Measurements from ENCODE around the gene TMEM263.

- TF ChIP-seq CTCF (IDR thresholded peaks at IDR 0.05), result no peak
- TF ChIP-seq SIN3A (IDR thresholded peaks at IDR 0.05; ENCODE audit: borderline replicate concordance, insufficient read depth, low read depth, low read length), result no peak
- TF ChIP-seq POLR2AphosphoS5 (IDR thresholded peaks at IDR 0.05; ENCODE audit: low read depth, low read length), result no peak
- TF ChIP-seq REST (IDR thresholded peaks at IDR 0.05; ENCODE audit: insufficient read depth in 1 of 2, low read depth in 2 of 2, low read length in 1 of 2), result no peak
Measured at GRCh38 chr12:106984588-106985137, 29.0 kb downstream of the TMEM263 start.
